Keratinocyte (primary cell): ENCODE results near the gene DFFA. TPM values are rescaled to one million over a fixed set of nuclear protein-coding genes. Genes with fewer than 3 reads are reported as not detected.

Experiments used
- DNase-seq: peaks from one replicate; pipeline ENCODE4 v3.0.0-alpha.2; 2011; ENCODE audit warnings: low read depth, missing footprints, low spot score
- FAIRE-seq: peaks from 2 replicates; lab custom pipeline; 2011; peaks lifted over from hg19 to GRCh38; lab: Jason Lieb, UNC
- H2AFZ ChIP-seq: 2 replicates; pipeline ENCODE4 v1.6.0; 2012; ENCODE audit warnings: low read length, control low read depth, inconsistent platforms; ENCODE audit not compliant: control insufficient read depth
- H3K27ac ChIP-seq: 2 replicates; pipeline ENCODE4 v1.5.1; 2011; ENCODE audit warnings: low read length; ENCODE audit not compliant: control insufficient read depth, insufficient read depth
- H3K27me3 ChIP-seq: 3 replicates; pipeline ENCODE4 v1.6.0; 2011; ENCODE audit warnings: low read length; ENCODE audit not compliant: control insufficient read depth, insufficient read depth; ENCODE audit errors: extremely low read depth
- H3K36me3 ChIP-seq, 2 experiments: 2 replicates in 1 of 2; 3 replicates in 1 of 2; pipeline ENCODE4 v1.5.1; 2011; ENCODE audit warnings: low read length in 2 of 2, mild to moderate bottlenecking in 1 of 2; ENCODE audit not compliant: control insufficient read depth in 2 of 2, insufficient read depth in 2 of 2; ENCODE audit errors: extremely low read depth in 1 of 2
- H3K4me1 ChIP-seq: 3 replicates; pipeline ENCODE4 v1.5.1; 2011; ENCODE audit warnings: low read length; ENCODE audit not compliant: control insufficient read depth, insufficient read depth; ENCODE audit errors: extremely low read depth
- H3K4me2 ChIP-seq: 3 replicates; pipeline ENCODE4 v1.6.0; 2011; ENCODE audit warnings: low read depth, low read length; ENCODE audit not compliant: control insufficient read depth, insufficient read depth; ENCODE audit errors: extremely low read depth
- H3K4me3 ChIP-seq, 3 experiments: fragments of 200-600 bp in 1 of 3; sonication (generic) in 1 of 3; 2 replicates in 2 of 3; 3 replicates in 1 of 3; pipeline ENCODE4 v1.5.1; 2011 to 2016; ENCODE audit warnings: low read length in 3 of 3, mild to moderate bottlenecking in 3 of 3, control low read depth in 2 of 3, inconsistent platforms in 1 of 3, low read depth in 1 of 3, mixed read lengths in 1 of 3, mixed run types in 1 of 3, moderate library complexity in 1 of 3; ENCODE audit not compliant: control insufficient read depth in 2 of 3, insufficient read depth in 2 of 3; ENCODE audit errors: extremely low read depth in 1 of 3
- H3K79me2 ChIP-seq: 2 replicates; pipeline ENCODE4 v1.6.0; 2012; ENCODE audit warnings: low read length; ENCODE audit not compliant: control insufficient read depth, insufficient read depth
- H3K9ac ChIP-seq: 3 replicates; pipeline ENCODE4 v1.6.0; 2011; ENCODE audit warnings: low read length; ENCODE audit not compliant: control insufficient read depth, insufficient read depth; ENCODE audit errors: extremely low read depth
- H3K9me1 ChIP-seq: 3 replicates; pipeline ENCODE4 v1.6.0; 2011; ENCODE audit warnings: low read length; ENCODE audit not compliant: control insufficient read depth, insufficient read depth; ENCODE audit errors: extremely low read depth
- H3K9me3 ChIP-seq: 2 replicates; pipeline ENCODE4 v1.5.1; 2012; ENCODE audit warnings: low read depth, low read length; ENCODE audit not compliant: control insufficient read depth
- H4K20me1 ChIP-seq: 3 replicates; pipeline ENCODE4 v1.6.0; 2011; ENCODE audit warnings: low read length; ENCODE audit not compliant: control insufficient read depth, insufficient read depth; ENCODE audit errors: extremely low read depth
- CTCF ChIP-seq, 3 experiments: IDR thresholded peaks in 1 of 3; conservative IDR thresholded peaks in 1 of 3; optimal IDR thresholded peaks in 1 of 3; 2 replicates in 2 of 3; 3 replicates in 1 of 3; pipeline versions ENCODE3 to v1.5.1; 2011; ENCODE audit warnings: low read length in 3 of 3, mild to moderate bottlenecking in 3 of 3, moderate library complexity in 2 of 3, control low read depth in 1 of 3, inconsistent platforms in 1 of 3; ENCODE audit not compliant: insufficient read depth in 2 of 3; ENCODE audit errors: extremely low read depth in 1 of 3
- EZH2 ChIP-seq: IDR thresholded peaks from one replicate; pipeline ENCODE4 v1.6.1; 2012; ENCODE audit warnings: inconsistent platforms, mild to moderate bottlenecking, low read length, moderate library complexity
- dilution Hi-C: fragments of 300-500 bp; cut with MboI; formaldehyde crosslinking; loops from one replicate; pipeline ENCODE4 v1.7.0; 2020; ENCODE audit warnings: low sequenced_read_pairs; ENCODE audit not compliant: extremely low pct_ligation_motif_present
- polyA minus RNA-seq, 3 experiments: library from RNA; depleted of rRNA, polyadenylated mRNA; stranded (reverse); fragments of >200 nt; gene quantifications; 1 replicate in 1 of 3; 2 replicates in 1 of 3; 3 replicates in 1 of 3; pipeline ENCODE4 v1.2.3, GENCODE V29; 2011
- polyA plus RNA-seq, 5 experiments: library from polyadenylated mRNA; depleted of rRNA in 3 of 5; stranded (reverse) in 3 of 5; stranded (forward) in 1 of 5; unstranded in 1 of 5; fragments of >200 nt; gene quantifications; 1 replicate in 1 of 5; 2 replicates in 3 of 5; 3 replicates in 1 of 5; pipeline versions ENCODE4 v1.2.1 to v1.2.3, GENCODE V29; 2011 to 2012; ENCODE audit warnings: missing spikeins in 2 of 5, low read depth in 1 of 5, low replicate concordance in 1 of 5

The DFFA gene
- polyA plus RNA-seq (44.4 to 63.1 TPM (median 53.1 TPM) in 3 replicates), polyA minus RNA-seq (55.7 to 77.5 TPM (median 66.3 TPM) in 3 replicates)
- polyA plus RNA-seq (2011; ENCODE audit: low read depth) = 35.4 TPM
- polyA plus RNA-seq (2011; cell fraction: cytosol; rRNA removed) = 40.6 and 46.4 TPM in 2 replicates
- polyA plus RNA-seq (2011; cell fraction: nucleus; rRNA removed) = 31.0 and 31.3 TPM in 2 replicates
- 18.7 and 58.0 TPM in 2 replicates for polyA plus RNA-seq (2012; ENCODE audit: low replicate concordance)
- polyA minus RNA-seq (2011; cell fraction: cytosol; rRNA and poly(A)+ RNA removed) = 36.6 TPM
- polyA minus RNA-seq (2011; cell fraction: nucleus; rRNA and poly(A)+ RNA removed) = 16.8 and 30.4 TPM in 2 replicates

- peaks cover 16% of the 10 kb centered on the region for H3K4me1 ChIP-seq
- peaks cover 4 to 6% of the 10 kb centered on the region in 2 experiments for H3K36me3 ChIP-seq
- FAIRE-seq (peak; percentile 77), DNase-seq (peak; percentile 86)
- H3K27ac ChIP-seq = peak within 1 kb of the TSS; percentile 83
- H3K79me2 ChIP-seq = peaks cover 40% of the 10 kb centered on the region
- peak within 1 kb of the TSS; percentile 94 for H3K4me2 ChIP-seq
- H3K9ac ChIP-seq = peak within 1 kb of the TSS; percentile 87
- dilution Hi-C loops = no loop called here
- no peaks in the 10 kb centered on the region for H3K9me3 ChIP-seq
- H3K4me3 ChIP-seq = peak within 1 kb of the TSS; percentile 75 to 94 (median 93)
- H2AFZ ChIP-seq = peak within 1 kb of the TSS; percentile 87
- no peaks in the 10 kb centered on the region for H3K9me1 ChIP-seq
- no peaks in the 10 kb centered on the region for H3K27me3 ChIP-seq
- H4K20me1 ChIP-seq = no peaks in the 10 kb centered on the region
- no peak for TF ChIP-seq EZH2
- TF ChIP-seq CTCF (optimal IDR thresholded peaks at IDR 0.05 in 1 of 3, IDR thresholded peaks at IDR 0.05 in 1 of 3, conservative IDR thresholded peaks at IDR 0.05 in 1 of 3; ENCODE audit: extremely low read depth in 1 of 3, insufficient read depth in 2 of 3, low read length in 3 of 3) = no peak
Observed at GRCh38 chr1:10472220-10473144, at the start of gene DFFA. TSS of gene DFFA (minus strand) at chr1:10472529. CDS start at chr1:10472458, 71 bp downstream.

GRCh38 chr1:10521537-10522157 is 49.3 kb upstream of the DFFA start:
- DNase-seq = no peak
- Histone ChIP-seq H3K9me1 (no peaks in the 10 kb centered on the region), H3K27ac (no peak overlapping the region), H3K9me3 (no peaks in the 10 kb centered on the region), H2AFZ (no peak overlapping the region), H3K4me1 (peaks cover 13% of the 10 kb centered on the region), H3K9ac (no peak overlapping the region), H4K20me1 (no peaks in the 10 kb centered on the region), H3K79me2 (peaks cover 26% of the 10 kb centered on the region), H3K36me3 (peaks cover 0 to 4% of the 10 kb centered on the region in 2 experiments), H3K4me2 (no peak overlapping the region), H3K4me3 (no peak overlapping the region), H3K27me3 (no peaks in the 10 kb centered on the region)
- no peak for FAIRE-seq
- dilution Hi-C loops = no loop called here
- TF ChIP-seq EZH2 = no peak
- no peak for TF ChIP-seq CTCF (optimal IDR thresholded peaks at IDR 0.05 in 1 of 3, IDR thresholded peaks at IDR 0.05 in 1 of 3, conservative IDR thresholded peaks at IDR 0.05 in 1 of 3; ENCODE audit: extremely low read depth in 1 of 3, insufficient read depth in 2 of 3, low read length in 3 of 3)
